ENCODE data around the gene RAB3IP.
"Not testable (repeated sequence)": the region's sequence is repeated elsewhere in the genome, so short reads cannot be mapped to it uniquely, and the experiment has no call there.

The RAB3IP gene

GRCh38 chr12:69758105-69758504 is 19.4 kb downstream of the RAB3IP start:
- DNase-seq: no peak

DNA sequence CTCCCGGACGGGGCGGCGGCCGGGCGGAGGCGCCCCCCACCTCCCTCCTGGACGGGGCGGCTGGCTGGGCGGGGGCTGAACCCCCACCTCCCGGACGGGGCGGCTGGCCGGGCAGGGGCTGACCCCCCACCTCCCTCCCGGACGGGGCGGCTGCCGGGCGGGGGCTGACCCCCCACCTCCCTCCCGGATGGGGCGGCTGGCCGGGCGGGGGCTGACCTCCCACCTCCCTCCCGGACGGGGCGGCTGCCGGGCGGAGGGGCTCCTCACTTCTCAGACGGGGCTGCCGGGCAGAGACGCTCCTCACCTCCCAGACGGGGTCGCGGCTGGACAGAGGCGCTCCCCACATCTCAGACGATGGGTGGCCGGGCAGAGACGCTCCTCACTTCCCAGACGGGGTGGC is 20.9 kb downstream of the RAB3IP start:
- not testable (repeated sequence) for DNase-seq

DNA sequence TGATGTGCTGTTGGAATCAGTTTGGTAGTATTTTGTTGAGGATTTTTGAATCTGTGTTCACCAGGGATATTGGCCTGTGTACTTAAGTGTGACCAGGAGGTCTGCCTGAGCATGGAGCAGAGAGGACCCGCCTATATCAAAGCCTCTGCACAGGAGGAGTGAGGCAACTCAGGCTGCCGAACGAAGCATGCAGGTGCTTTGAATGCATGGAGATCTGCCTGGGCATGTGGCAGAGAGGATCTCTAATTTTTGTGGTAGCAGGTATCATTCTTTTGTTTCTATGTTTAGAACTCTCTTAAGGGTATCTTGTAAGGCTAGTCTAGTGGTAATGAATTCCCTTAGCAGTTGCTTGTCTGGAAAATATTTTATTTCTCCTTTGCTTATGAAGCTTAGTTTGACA is 26.9 kb downstream of the RAB3IP start:
- DNase-seq: no peak

DNA sequence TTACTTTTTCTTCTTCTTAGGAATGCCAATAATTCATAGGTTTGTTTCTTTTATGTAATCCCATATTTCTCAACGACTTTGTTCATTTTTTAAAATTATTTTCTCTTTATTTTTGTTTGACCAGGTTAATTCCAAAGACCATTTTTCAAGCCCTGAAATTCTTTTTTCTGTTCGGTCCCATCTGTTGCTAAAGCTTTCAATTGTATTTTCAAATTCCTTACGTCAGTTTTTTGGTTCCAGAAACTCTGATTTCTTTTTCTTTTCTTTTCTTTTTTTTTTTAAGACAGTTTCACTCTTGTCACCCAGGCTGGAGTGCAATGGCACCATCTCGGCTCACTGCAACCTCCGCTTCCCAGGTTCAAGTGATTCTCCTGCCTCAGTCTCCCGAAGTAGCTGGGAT is 27.6 kb downstream of the RAB3IP start:
- no peak for DNase-seq

GRCh38 chr12:69779928-69780327 is 41.3 kb downstream of the RAB3IP start:
- DNase-seq: no peak

DNA sequence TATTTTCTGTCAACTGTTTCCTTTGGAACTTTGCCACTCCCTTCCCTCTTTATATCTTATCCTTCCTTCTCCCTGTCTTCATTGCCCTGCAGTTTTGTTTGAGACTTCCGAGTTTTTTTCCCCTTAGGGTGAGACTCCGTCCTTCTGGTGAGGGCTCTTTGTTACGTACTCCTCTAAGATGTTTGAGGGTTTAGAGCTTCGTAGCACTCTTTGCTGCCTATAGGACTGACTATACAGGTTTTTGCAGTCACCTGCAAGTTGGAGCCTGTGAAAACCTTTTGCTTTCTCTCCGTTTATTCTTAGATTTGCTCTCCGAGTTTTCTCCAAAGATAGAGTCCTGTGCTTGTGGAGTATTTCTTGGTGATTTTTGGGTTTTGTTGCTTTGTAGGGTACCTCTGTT is 44.7 kb downstream of the RAB3IP start:
- no peak for DNase-seq

GRCh38 chr12:69789351-69789750 is 50.7 kb downstream of the RAB3IP start:
- DNase-seq: no peak

DNA sequence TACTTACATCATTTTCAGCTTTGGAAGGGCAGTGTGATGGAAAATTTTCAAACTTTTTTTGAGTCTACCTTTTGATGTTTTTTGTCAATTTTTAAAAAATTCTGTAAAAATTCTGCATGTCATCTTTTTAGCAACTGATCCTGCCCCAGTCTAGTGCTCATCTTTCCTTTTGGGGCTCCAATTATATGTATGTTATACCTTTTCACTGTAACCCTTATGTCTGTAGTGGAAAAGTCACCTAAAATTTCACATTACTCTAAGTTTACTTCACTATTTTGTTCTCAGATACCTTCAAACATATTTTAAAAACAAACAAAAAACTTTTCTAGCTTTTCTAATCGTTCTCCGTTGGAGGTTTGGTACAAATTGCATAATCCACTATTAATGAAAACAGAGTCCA is 53.9 kb downstream of the RAB3IP start:
- no peak for DNase-seq

DNA sequence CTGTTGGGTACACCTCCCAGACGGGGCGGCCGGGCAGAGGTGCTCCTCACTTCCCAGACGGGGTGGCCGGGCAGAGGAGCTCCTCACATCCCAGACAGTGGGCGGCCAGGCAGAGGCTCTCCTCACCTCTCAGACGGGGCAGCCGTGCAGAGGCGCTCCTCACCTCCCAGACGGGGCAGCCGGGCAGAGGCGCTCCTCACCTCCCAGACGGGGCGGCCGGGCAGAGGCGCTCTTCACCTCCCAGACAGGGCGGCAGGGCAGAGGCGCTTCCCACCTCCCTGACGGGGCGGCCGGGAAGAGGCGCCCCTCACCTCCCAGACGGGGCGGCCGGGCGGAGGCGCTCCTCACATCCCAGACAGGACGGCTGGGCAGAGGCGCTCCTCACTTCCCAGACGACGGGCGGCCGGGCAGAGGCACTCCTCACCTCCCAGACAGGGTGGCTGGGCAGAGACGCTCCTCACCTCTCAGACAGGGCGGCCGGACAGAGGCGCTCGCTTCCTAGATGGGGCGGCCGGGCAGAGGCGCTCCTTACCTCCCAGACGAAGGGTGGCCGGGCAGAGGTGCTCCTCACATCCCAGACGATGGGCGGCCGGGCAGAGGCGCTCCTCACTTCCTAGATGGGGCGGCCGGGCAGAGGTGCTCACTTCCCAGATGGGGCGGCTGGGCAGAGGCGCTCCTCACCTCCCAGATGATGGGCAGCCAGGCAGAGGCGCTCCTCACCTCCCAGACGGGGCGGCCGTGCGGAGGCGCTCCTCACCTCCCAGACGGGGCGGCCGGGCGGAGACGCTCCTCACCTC is 68.6 kb downstream of the RAB3IP start:
- not testable (repeated sequence) for DNase-seq

DNA sequence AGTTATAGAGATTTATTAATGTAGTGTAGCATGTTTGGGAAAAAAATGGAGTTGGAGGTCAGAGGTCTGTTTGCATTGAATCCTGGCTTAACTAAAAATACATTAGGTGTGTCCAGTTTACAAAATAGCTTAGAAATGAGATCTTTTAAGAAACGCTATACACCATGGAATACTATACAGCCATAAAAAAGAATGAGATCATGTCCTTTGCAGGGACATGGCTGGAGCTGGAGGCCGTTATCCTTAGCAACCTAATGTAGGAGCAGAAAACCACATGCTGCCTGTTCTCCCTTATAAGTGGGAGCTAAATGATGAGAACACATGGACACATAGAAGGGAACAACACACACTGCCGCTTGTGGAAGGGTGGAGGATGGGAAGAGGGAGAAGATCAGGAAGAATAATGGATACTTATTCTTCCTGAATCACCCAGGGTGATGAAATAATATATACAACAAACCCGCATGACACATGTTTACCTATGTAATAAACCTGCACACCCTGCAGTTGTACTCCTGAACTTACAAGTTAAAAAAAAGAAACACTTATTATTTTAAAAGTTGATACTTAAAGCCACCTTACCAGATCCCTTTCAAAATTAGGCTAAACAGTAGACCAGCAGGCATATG is 72.3 kb downstream of the RAB3IP start:
- DNase-seq: no peak

- no peak for DNase-seq
Measured at GRCh38 chr12:69816082-69816481, 77.4 kb downstream of the RAB3IP start.

- DNase-seq: no peak
Measured at GRCh38 chr12:69821032-69821455, 82.4 kb downstream of the RAB3IP start.

- peak; percentile 60 for DNase-seq
Measured at GRCh38 chr12:69821456-69822159, 82.9 kb downstream of the RAB3IP start.

DNA sequence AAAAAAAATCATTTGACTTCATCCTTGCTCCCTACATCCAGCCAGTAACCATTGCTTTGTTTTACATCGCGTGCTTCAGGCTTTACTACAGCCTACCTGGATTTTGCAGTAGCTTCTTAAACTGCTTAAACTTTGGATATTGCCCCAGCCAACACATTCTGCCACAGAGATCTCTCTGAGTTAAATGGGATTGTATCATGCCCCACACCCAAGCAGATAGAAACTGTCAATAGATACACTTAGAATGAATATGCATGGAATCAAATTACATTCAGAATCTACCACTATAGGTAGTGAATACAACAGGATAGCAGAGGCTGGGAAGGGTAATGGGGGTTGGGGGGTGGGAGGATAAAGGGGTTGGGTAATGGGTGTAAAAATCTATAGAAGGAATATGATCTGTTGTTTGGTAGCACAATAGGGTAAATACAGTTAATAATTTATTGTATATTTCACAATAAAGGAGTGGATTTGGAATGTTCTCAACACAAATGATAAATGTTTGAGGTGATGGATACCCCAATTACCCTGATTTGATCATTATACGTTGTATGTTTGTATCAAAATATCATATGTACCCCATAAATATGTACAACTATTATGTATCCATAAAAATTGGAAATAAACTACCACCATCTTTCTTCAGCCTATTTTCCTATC is 83.7 kb downstream of the RAB3IP start:
- DNase-seq: peak; percentile 15

- DNase-seq: no peak
Measured at GRCh38 chr12:69824028-69824427, 85.4 kb downstream of the RAB3IP start.

DNA sequence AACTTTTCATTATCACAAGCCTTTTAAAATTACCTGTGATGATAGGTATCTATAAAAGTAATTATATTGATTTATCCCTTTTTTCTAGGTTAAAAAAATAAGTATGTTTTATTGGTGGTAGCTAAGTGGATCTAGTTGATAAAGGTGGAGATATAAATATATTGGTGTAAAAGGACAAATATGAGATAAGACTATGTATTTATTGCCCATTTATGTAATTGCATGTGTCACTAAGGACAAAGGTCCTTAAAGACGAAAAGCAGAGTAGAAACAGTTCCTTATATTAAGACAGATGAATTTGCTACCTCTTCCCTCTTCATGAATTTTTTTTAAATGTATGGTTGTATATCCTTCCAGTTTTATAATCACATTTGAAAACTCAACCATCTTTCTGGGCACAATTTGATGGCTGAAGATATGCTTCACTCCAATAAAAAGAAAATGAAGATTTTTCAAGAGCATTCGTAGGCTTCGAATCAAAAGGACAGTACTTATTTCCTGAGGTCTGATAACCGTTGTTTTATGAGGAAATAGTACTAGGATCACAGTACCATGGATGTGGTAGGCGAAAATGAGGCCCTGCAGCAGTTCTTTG is 86.4 kb downstream of the RAB3IP start, which contains the start of gene MYRFL:
Gene MYRFL (plus strand): TSS at position 262 of the 595 bp plus-strand sequence. CDS start 291 bp downstream, at position 553.
- no peak for DNase-seq

GRCh38 chr12:69828897-69829296 is 90.2 kb downstream of the RAB3IP start:
- no peak for DNase-seq

GRCh38 chr12:69833696-69834095 is 95.0 kb downstream of the RAB3IP start:
- DNase-seq: no peak

- DNase-seq: no peak
Measured at GRCh38 chr12:69834147-69834546, 95.5 kb downstream of the RAB3IP start.

DNA sequence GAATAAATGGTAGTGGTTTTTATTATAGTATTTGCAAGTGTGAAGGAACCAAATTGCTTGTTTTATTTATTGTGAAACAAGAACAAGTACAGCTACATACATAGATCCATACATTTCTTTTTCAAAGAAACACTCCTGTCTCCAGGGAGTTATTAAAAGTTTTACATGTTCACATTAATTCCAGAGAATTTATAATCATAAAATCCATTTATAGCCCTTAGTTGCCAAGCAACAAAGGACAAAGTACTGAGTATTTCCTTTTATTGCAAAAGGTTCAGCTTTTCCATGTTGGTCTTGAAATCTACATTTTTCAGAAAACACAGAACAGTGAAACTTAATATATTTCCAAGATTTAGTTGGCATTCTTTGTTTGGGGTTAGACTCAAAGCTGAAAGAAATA is 95.9 kb downstream of the RAB3IP start:
- no peak for DNase-seq

- DNase-seq: no peak
Measured at GRCh38 chr12:69835081-69835480, 96.4 kb downstream of the RAB3IP start.

GRCh38 chr12:69836015-69836414 is 97.4 kb downstream of the RAB3IP start:
- DNase-seq: no peak

- no peak for DNase-seq
Measured at GRCh38 chr12:69837191-69837590, 98.5 kb downstream of the RAB3IP start.

All from NCI-H69 (cell line).